HG03064 (cell line): ENCODE results near the gene SAMMSON.

Experiments
- ATAC-seq: cut with Tn5 transposase; IDR thresholded peaks from one replicate; pipeline ENCODE4 v1.9.1; 2021; ENCODE audit warnings: low read depth; ENCODE audit not compliant: unreplicated experiment

The SAMMSON gene

GRCh38 chr3:69999140-70000027, at the start of gene SAMMSON:
TSS of gene SAMMSON (plus strand) at chr3:69999733.
- no peak for ATAC-seq

- no peak for ATAC-seq
These were observed 47.9 kb upstream of the SAMMSON start for GRCh38 chr3:69951616-69952015.

GRCh38 chr3:69959581-69959980, 40.0 kb upstream of the SAMMSON start:
- ATAC-seq, result no peak

GRCh38 chr3:69961706-69962439, 37.7 kb upstream of the SAMMSON start:
- no peak for ATAC-seq

- no peak for ATAC-seq
These were observed 35.9 kb upstream of the SAMMSON start for GRCh38 chr3:69963643-69964042.

- ATAC-seq, result no peak
These were observed 32.4 kb upstream of the SAMMSON start for GRCh38 chr3:69967156-69967555.

- no peak for ATAC-seq
These were observed 28.7 kb upstream of the SAMMSON start for GRCh38 chr3:69970827-69971226.

GRCh38 chr3:69972672-69973071, 26.9 kb upstream of the SAMMSON start:
- ATAC-seq, result no peak

GRCh38 chr3:69976021-69976420, 23.5 kb upstream of the SAMMSON start:
- ATAC-seq, result no peak

- no peak for ATAC-seq
These were observed 15.8 kb upstream of the SAMMSON start for GRCh38 chr3:69983546-69984265.

- ATAC-seq, result no peak
These were observed 14.3 kb upstream of the SAMMSON start for GRCh38 chr3:69985266-69985665.

- ATAC-seq, result no peak
These were observed 13.1 kb upstream of the SAMMSON start for GRCh38 chr3:69986419-69986818.

- ATAC-seq, result no peak
These were observed 11.7 kb upstream of the SAMMSON start for GRCh38 chr3:69987833-69988232.

GRCh38 chr3:69993757-69994156, 5.8 kb upstream of the SAMMSON start:
- no peak for ATAC-seq

GRCh38 chr3:69994919-69995318, 4.6 kb upstream of the SAMMSON start:
- ATAC-seq, result no peak

GRCh38 chr3:69997631-69998307, 1.8 kb upstream of the SAMMSON start:
- no peak for ATAC-seq

GRCh38 chr3:69998759-69999139, 784 bp upstream of the SAMMSON start:
- ATAC-seq, result no peak

- ATAC-seq, result no peak
These were observed 486 bp downstream of the SAMMSON start for GRCh38 chr3:70000028-70000410.

GRCh38 chr3:70000563-70001081, 1.1 kb downstream of the SAMMSON start:
- ATAC-seq, result no peak

GRCh38 chr3:70003119-70003518, 3.6 kb downstream of the SAMMSON start:
- ATAC-seq, result no peak
